ENCODE results near the gene TAF11L5. TPM values are rescaled to one million over a fixed set of nuclear protein-coding genes. Genes with fewer than 3 reads are reported as not detected.
"Not testable (repeated sequence)": the region's sequence is repeated elsewhere in the genome, so short reads cannot be mapped to it uniquely, and the experiment has no call there.

TAF11L5 gene
- total RNA-seq, 1 experiment from 2014 or later: not detected

DNA sequence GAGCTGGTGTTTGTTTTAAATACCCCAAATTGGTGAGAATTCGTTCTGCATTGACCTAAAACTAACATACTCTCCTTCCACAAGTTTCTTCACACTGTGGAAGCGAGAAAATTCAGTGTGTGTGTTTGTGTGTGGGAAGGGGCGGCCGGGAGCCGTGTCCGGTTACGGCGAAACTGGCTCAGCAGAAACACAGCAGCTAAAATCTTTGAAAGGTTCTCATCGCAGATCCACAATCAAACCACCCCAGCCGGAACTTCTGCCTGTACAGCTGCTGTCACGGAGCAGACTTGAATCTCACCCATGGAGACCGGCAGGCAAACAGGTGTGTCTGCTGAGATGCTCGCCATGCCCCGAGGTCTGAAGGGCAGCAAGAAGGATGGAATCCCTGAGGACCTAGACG lies 7.0 kb upstream of the TAF11L5 start, which contains the start of gene TAF11L3:
TAF11L3 (plus strand) TSS at position 301 of the 400 bp plus-strand sequence.
- H3K27ac Mint-ChIP-seq (ENCODE audit: unreplicated experiment); H3K4me3 Mint-ChIP-seq (ENCODE audit: unreplicated experiment); POLR2A ChIA-PET; H3K4me1 Mint-ChIP-seq (ENCODE audit: low read depth, unreplicated experiment); H3K36me3 ChIP-seq (ENCODE audit: control insufficient read depth, insufficient read depth, low read length); DNase-seq; intact Hi-C loops (cut with micrococcal nuclease; ENCODE audit: unreplicated experiment); H3K27me3 Mint-ChIP-seq (ENCODE audit: insufficient read depth, unreplicated experiment); H3K9me3 ChIP-seq; H3K9me3 Mint-ChIP-seq (ENCODE audit: unreplicated experiment); H3K4me1 ChIP-seq; BruUV-seq (replicated peaks); H3K36me3 Mint-ChIP-seq (ENCODE audit: insufficient read depth, unreplicated experiment); CTCF ChIA-PET; H3K4me3 ChIP-seq (ENCODE audit: low read depth, low read length); H3K27me3 ChIP-seq (replicated peaks; ENCODE audit: control insufficient read depth, insufficient read depth, low read length): not testable (repeated sequence)

DNA sequence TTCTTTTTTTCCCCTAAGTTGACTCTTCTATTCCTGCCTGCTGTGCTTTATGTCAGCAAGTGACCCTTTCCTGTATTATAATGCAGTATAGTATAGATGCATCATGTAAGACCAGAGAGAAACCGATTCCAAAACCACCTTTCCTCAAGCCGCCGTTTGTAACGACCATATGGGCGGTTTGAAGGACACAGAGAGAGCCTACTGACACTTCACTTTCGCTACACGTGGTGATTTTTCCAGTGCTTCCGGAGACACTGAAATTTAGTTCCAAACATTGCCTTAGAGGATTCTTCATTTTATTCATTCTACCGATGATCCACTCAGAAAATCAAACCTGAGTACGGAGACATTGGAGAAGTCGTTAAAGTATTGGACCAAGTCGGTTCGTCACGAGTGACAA lies 5.5 kb upstream of the TAF11L5 start:
- POLR2A ChIA-PET; CTCF ChIA-PET; H3K27me3 Mint-ChIP-seq (ENCODE audit: insufficient read depth, unreplicated experiment): not testable (repeated sequence)

DNA sequence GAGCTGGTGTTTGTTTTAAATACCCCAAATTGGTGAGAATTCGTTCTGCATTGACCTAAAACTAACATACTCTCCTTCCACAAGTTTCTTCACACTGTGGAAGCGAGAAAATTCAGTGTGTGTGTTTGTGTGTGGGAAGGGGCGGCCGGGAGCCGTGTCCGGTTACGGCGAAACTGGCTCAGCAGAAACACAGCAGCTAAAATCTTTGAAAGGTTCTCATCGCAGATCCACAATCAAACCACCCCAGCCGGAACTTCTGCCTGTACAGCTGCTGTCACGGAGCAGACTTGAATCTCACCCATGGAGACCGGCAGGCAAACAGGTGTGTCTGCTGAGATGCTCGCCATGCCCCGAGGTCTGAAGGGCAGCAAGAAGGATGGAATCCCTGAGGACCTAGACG lies 3.5 kb upstream of the TAF11L5 start, which contains the start of gene TAF11L4:
TAF11L4 (plus strand) TSS at position 301 of the 400 bp plus-strand sequence.
- H3K36me3 ChIP-seq (ENCODE audit: control insufficient read depth, insufficient read depth, low read length); BruUV-seq (replicated peaks); H3K4me1 ChIP-seq; CTCF ChIA-PET; DNase-seq; H3K4me3 Mint-ChIP-seq (ENCODE audit: unreplicated experiment); POLR2A ChIA-PET; H3K9me3 Mint-ChIP-seq (ENCODE audit: unreplicated experiment); H3K27ac Mint-ChIP-seq (ENCODE audit: unreplicated experiment); H3K27me3 ChIP-seq (replicated peaks; ENCODE audit: control insufficient read depth, insufficient read depth, low read length); H3K9me3 ChIP-seq; H3K27me3 Mint-ChIP-seq (ENCODE audit: insufficient read depth, unreplicated experiment); intact Hi-C loops (cut with micrococcal nuclease; ENCODE audit: unreplicated experiment); H3K36me3 Mint-ChIP-seq (ENCODE audit: insufficient read depth, unreplicated experiment); H3K4me1 Mint-ChIP-seq (ENCODE audit: low read depth, unreplicated experiment); H3K4me3 ChIP-seq (ENCODE audit: low read depth, low read length): not testable (repeated sequence)

More for the DNA sequence above, 5.5 kb upstream of the TAF11L5 start:
- intact Hi-C loops (cut with micrococcal nuclease; ENCODE audit: unreplicated experiment); H3K4me1 Mint-ChIP-seq (ENCODE audit: low read depth, unreplicated experiment); H3K36me3 Mint-ChIP-seq (ENCODE audit: insufficient read depth, unreplicated experiment); H3K4me1 ChIP-seq; DNase-seq; BruUV-seq (replicated peaks); H3K4me3 ChIP-seq (ENCODE audit: low read depth, low read length); H3K36me3 ChIP-seq (ENCODE audit: control insufficient read depth, insufficient read depth, low read length); H3K4me3 Mint-ChIP-seq (ENCODE audit: unreplicated experiment); H3K27me3 ChIP-seq (replicated peaks; ENCODE audit: control insufficient read depth, insufficient read depth, low read length); H3K27ac Mint-ChIP-seq (ENCODE audit: unreplicated experiment); H3K9me3 ChIP-seq; H3K9me3 Mint-ChIP-seq (ENCODE audit: unreplicated experiment): not testable (repeated sequence)

DNA sequence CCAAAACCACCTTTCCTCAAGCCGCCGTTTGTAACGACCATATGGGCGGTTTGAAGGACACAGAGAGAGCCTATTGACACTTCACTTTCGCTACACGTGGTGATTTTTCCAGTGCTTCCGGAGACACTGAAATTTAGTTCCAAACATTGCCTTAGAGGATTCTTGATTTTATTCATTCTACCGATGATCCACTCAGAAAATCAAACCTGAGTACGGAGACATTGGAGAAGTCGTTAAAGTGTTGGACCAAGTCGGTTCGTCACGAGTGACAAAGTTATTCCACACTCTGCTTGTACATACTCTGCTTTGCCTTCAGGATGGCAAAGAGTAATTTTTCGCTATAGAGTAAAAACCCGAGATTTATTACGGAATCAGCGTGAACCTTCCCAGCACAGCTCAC lies 1.5 kb downstream of the TAF11L5 start:
- H3K27me3 ChIP-seq (replicated peaks; ENCODE audit: control insufficient read depth, insufficient read depth, low read length); H3K9me3 ChIP-seq; H3K36me3 ChIP-seq (ENCODE audit: control insufficient read depth, insufficient read depth, low read length); CTCF ChIA-PET; H3K27ac Mint-ChIP-seq (ENCODE audit: unreplicated experiment); H3K36me3 Mint-ChIP-seq (ENCODE audit: insufficient read depth, unreplicated experiment); H3K4me1 ChIP-seq; BruUV-seq (replicated peaks); H3K4me3 ChIP-seq (ENCODE audit: low read depth, low read length); H3K27me3 Mint-ChIP-seq (ENCODE audit: insufficient read depth, unreplicated experiment); POLR2A ChIA-PET; H3K4me1 Mint-ChIP-seq (ENCODE audit: low read depth, unreplicated experiment); intact Hi-C loops (cut with micrococcal nuclease; ENCODE audit: unreplicated experiment); H3K4me3 Mint-ChIP-seq (ENCODE audit: unreplicated experiment); H3K9me3 Mint-ChIP-seq (ENCODE audit: unreplicated experiment): not testable (repeated sequence)
- peak in 1 of 2 experiments; percentile 21 for DNase-seq

DNA sequence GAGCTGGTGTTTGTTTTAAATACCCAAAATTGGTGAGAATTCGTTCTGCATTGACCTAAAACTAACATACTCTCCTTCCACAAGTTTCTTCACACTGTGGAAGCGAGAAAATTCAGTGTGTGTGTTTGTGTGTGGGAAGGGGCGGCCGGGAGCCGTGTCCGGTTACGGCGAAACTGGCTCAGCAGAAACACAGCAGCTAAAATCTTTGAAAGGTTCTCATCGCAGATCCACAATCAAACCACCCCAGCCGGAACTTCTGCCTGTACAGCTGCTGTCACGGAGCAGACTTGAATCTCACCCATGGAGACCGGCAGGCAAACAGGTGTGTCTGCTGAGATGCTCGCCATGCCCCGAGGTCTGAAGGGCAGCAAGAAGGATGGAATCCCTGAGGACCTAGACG lies 3.3 kb downstream of the TAF11L5 start, which contains the start of gene TAF11L6:
TAF11L6 (plus strand) TSS at position 301 of the 400 bp plus-strand sequence.
- H3K36me3 ChIP-seq (ENCODE audit: control insufficient read depth, insufficient read depth, low read length); POLR2A ChIA-PET; H3K4me3 Mint-ChIP-seq (ENCODE audit: unreplicated experiment); H3K4me1 Mint-ChIP-seq (ENCODE audit: low read depth, unreplicated experiment); H3K9me3 ChIP-seq; DNase-seq; intact Hi-C loops (cut with micrococcal nuclease; ENCODE audit: unreplicated experiment); H3K27me3 Mint-ChIP-seq (ENCODE audit: insufficient read depth, unreplicated experiment); CTCF ChIA-PET; H3K27ac Mint-ChIP-seq (ENCODE audit: unreplicated experiment); H3K4me3 ChIP-seq (ENCODE audit: low read depth, low read length); H3K9me3 Mint-ChIP-seq (ENCODE audit: unreplicated experiment); H3K36me3 Mint-ChIP-seq (ENCODE audit: insufficient read depth, unreplicated experiment); H3K27me3 ChIP-seq (replicated peaks; ENCODE audit: control insufficient read depth, insufficient read depth, low read length); BruUV-seq (replicated peaks); H3K4me1 ChIP-seq: not testable (repeated sequence)

Other genes with a start within 250 kb of the TAF11L5 start
- gene TAF11L2, start 27.0 kb upstream of the TAF11L5 start, total RNA-seq (2022): not detected in 2 replicates
- gene TAF11L3, start 6.9 kb upstream of the TAF11L5 start, total RNA-seq (2022): not detected in 2 replicates
- gene TAF11L4, start 3.4 kb upstream of the TAF11L5 start, total RNA-seq (2022): not detected in 2 replicates
- not detected in 2 replicates for gene TAF11L6, start 3.4 kb downstream of the TAF11L5 start, total RNA-seq (2022)
- not detected in 2 replicates for gene TAF11L7, start 60.5 kb downstream of the TAF11L5 start, total RNA-seq (2022)
- gene TAF11L8, start 65.7 kb downstream of the TAF11L5 start, total RNA-seq (2022): not detected in 2 replicates
- not detected in 2 replicates for gene TAF11L9, start 69.2 kb downstream of the TAF11L5 start, total RNA-seq (2022)
- gene TAF11L10, start 72.6 kb downstream of the TAF11L5 start, total RNA-seq (2022): not detected in 2 replicates
- gene TAF11L11, start 78.9 kb downstream of the TAF11L5 start, total RNA-seq (2022): not detected in 2 replicates
- gene TAF11L12, start 85.2 kb downstream of the TAF11L5 start, total RNA-seq (2022): not detected in 2 replicates
- not detected in 2 replicates for gene TAF11L13, start 106.9 kb downstream of the TAF11L5 start, total RNA-seq (2022)
- gene TAF11L14, start 109.2 kb downstream of the TAF11L5 start, total RNA-seq (2022): not detected in 2 replicates